Panc1 (cell line): ENCODE data around the gene PRND.

Experiments
- CTCF ChIP-seq: fragments of 450-650 bp; IDR thresholded peaks from 2 replicates; pipeline ENCODE4 v1.5.1; 2017; ENCODE audit warnings: mild to moderate bottlenecking
- POLR2AphosphoS5 ChIP-seq: IDR thresholded peaks from 2 replicates; pipeline ENCODE4 v1.6.1; 2012; ENCODE audit warnings: mild to moderate bottlenecking, low read depth, low read length, moderate library complexity
- REST ChIP-seq, 2 experiments: IDR thresholded peaks; 2 replicates each; pipeline ENCODE4 v1.6.1; 2011 to 2012; ENCODE audit warnings: low read depth in 2 of 2, control low read depth in 1 of 2, low read length in 1 of 2, mild to moderate bottlenecking in 1 of 2, moderate library complexity in 1 of 2; ENCODE audit not compliant: insufficient read depth in 1 of 2

- TF ChIP-seq CTCF: no peak
- TF ChIP-seq REST (IDR thresholded peaks at IDR 0.05; ENCODE audit: insufficient read depth in 1 of 2, low read depth in 2 of 2, low read length in 1 of 2): no peak
- TF ChIP-seq POLR2AphosphoS5: no peak
Observed at GRCh38 chr20:4775322-4776078, 53.8 kb downstream of the PRND start.
